MM.1S (cell line): Measurements from ENCODE around the gene HOMER2.

Experiments
- CTCF ChIP-seq: fragments of 300-600 bp; sonication (generic); IDR thresholded peaks from 2 replicates; pipeline ENCODE4 v1.5.1; 2016; ENCODE audit warnings: antibody characterized with exemption, low read length, mixed read lengths
- EZH2 ChIP-seq: fragments of 300-600 bp; sonication (generic); optimal IDR thresholded peaks from 2 replicates; pipeline ENCODE3; 2017; ENCODE audit warnings: low read depth, mild to moderate bottlenecking, antibody characterized with exemption, low read length, mixed read lengths
- EZH2phosphoT487 ChIP-seq: fragments of 300-600 bp; sonication (generic); IDR thresholded peaks from 2 replicates; pipeline ENCODE4 v1.6.1; 2018; ENCODE audit warnings: antibody characterized with exemption, low read length

- TF ChIP-seq EZH2: no peak
- no peak for TF ChIP-seq CTCF
- no peak for TF ChIP-seq EZH2phosphoT487
Measured at GRCh38 chr15:82835391-82835917, 117.1 kb downstream of the HOMER2 start.
